Trophoblast cell (in vitro differentiated cells and primary cell): ENCODE data around the gene KCNIP3.

Experiments
- DNase-seq, 2 donors: peaks; one replicate each; pipeline ENCODE4 v3.0.0-alpha.2; 2016
- H2AFZ ChIP-seq: 2 replicates; pipeline ENCODE4 v1.6.1; 2013; ENCODE audit warnings: low read length, moderate library complexity, mild to moderate bottlenecking; ENCODE audit not compliant: insufficient read depth, poor library complexity
- H2AK5ac ChIP-seq: 2 replicates; pipeline ENCODE4 v1.6.1; 2013; ENCODE audit warnings: mild to moderate bottlenecking, low read length
- H2BK120ac ChIP-seq: 2 replicates; pipeline ENCODE4 v1.6.1; 2013; ENCODE audit warnings: low read length, mild to moderate bottlenecking, moderate library complexity; ENCODE audit not compliant: insufficient read depth, poor library complexity
- H2BK12ac ChIP-seq: 2 replicates; pipeline ENCODE4 v1.6.1; 2013; ENCODE audit warnings: mild to moderate bottlenecking, low read length, moderate library complexity
- H2BK5ac ChIP-seq: 2 replicates; pipeline ENCODE4 v1.6.1; 2013; ENCODE audit warnings: low read length, low read depth, moderate library complexity, mild to moderate bottlenecking; ENCODE audit not compliant: poor library complexity
- H3K14ac ChIP-seq: 2 replicates; pipeline ENCODE4 v1.6.1; 2013; ENCODE audit warnings: mild to moderate bottlenecking, low read length
- H3K18ac ChIP-seq: 2 replicates; pipeline ENCODE4 v1.6.1; 2013; ENCODE audit warnings: mild to moderate bottlenecking, low read length
- H3K23ac ChIP-seq: 2 replicates; pipeline ENCODE4 v1.6.1; 2013; ENCODE audit warnings: low read length
- H3K27ac ChIP-seq: 2 replicates; pipeline ENCODE4 v1.5.1; 2013; ENCODE audit warnings: low read depth, mild to moderate bottlenecking, inconsistent platforms, low read length, moderate library complexity
- H3K27me3 ChIP-seq: 2 replicates; pipeline ENCODE4 v1.6.1; 2013; ENCODE audit warnings: inconsistent platforms, mild to moderate bottlenecking, low read length, moderate library complexity; ENCODE audit not compliant: insufficient read depth
- H3K36me3 ChIP-seq, 2 experiments: 1 replicate in 1 of 2; 2 replicates in 1 of 2; pipeline ENCODE4 v1.6.1; 2013; ENCODE audit warnings: low read length in 2 of 2, mild to moderate bottlenecking in 2 of 2, moderate library complexity in 1 of 2; ENCODE audit not compliant: insufficient read depth in 2 of 2, control insufficient read depth in 1 of 2
- H3K4ac ChIP-seq: 2 replicates; pipeline ENCODE4 v1.6.1; 2013; ENCODE audit warnings: low read depth, mild to moderate bottlenecking, low read length, moderate library complexity
- H3K4me1 ChIP-seq, 2 experiments: 1 replicate in 1 of 2; 2 replicates in 1 of 2; pipeline ENCODE4 v1.6.1; 2013; ENCODE audit warnings: low read length in 2 of 2, mild to moderate bottlenecking in 2 of 2, moderate library complexity in 1 of 2; ENCODE audit not compliant: insufficient read depth in 2 of 2, control insufficient read depth in 1 of 2
- H3K4me2 ChIP-seq: 2 replicates; pipeline ENCODE4 v1.6.1; 2013; ENCODE audit warnings: inconsistent platforms, mild to moderate bottlenecking, low read length, moderate library complexity
- H3K4me3 ChIP-seq: 2 replicates; pipeline ENCODE4 v1.5.1; 2013; ENCODE audit warnings: mild to moderate bottlenecking, low read depth, low read length, inconsistent platforms
- H3K79me1 ChIP-seq: one replicate; pipeline ENCODE4 v1.6.1; 2013; ENCODE audit warnings: low read length
- H3K79me2 ChIP-seq: 2 replicates; pipeline ENCODE4 v1.6.1; 2013; ENCODE audit warnings: low read length, mild to moderate bottlenecking; ENCODE audit not compliant: control insufficient read depth, insufficient read depth, poor library complexity
- H3K9ac ChIP-seq: 2 replicates; pipeline ENCODE4 v1.6.1; 2013; ENCODE audit warnings: mild to moderate bottlenecking, low read length
- H3K9me3 ChIP-seq: 2 replicates; pipeline ENCODE4 v1.6.1; 2013; ENCODE audit warnings: low read depth, mild to moderate bottlenecking, control low read depth, inconsistent platforms, low read length; ENCODE audit not compliant: insufficient read depth
- H4K12ac ChIP-seq: 2 replicates; pipeline ENCODE4 v1.6.1; 2013; ENCODE audit warnings: low read depth, mild to moderate bottlenecking, low read length, moderate library complexity
- H4K8ac ChIP-seq: 2 replicates; pipeline ENCODE4 v1.6.1; 2013; ENCODE audit warnings: low read depth, mild to moderate bottlenecking, low read length, moderate library complexity
- H4K91ac ChIP-seq: one replicate; pipeline ENCODE4 v1.6.1; 2013; ENCODE audit warnings: low read depth, mild to moderate bottlenecking, low read length, moderate library complexity
- WGBS: extraction: QIAGEN DNeasy Blood & Tissue Kit; methylation state at CpG from one replicate; pipeline ENCODE4 v1.1.7; 2013; ENCODE audit warnings: missing lambda C conversion rate; ENCODE audit not compliant: insufficient read length, insufficient coverage; ENCODE audit errors: extremely low coverage; 5-methylcytosine and 5-hydroxymethylcytosine counted together

Gene KCNIP3

DNA sequence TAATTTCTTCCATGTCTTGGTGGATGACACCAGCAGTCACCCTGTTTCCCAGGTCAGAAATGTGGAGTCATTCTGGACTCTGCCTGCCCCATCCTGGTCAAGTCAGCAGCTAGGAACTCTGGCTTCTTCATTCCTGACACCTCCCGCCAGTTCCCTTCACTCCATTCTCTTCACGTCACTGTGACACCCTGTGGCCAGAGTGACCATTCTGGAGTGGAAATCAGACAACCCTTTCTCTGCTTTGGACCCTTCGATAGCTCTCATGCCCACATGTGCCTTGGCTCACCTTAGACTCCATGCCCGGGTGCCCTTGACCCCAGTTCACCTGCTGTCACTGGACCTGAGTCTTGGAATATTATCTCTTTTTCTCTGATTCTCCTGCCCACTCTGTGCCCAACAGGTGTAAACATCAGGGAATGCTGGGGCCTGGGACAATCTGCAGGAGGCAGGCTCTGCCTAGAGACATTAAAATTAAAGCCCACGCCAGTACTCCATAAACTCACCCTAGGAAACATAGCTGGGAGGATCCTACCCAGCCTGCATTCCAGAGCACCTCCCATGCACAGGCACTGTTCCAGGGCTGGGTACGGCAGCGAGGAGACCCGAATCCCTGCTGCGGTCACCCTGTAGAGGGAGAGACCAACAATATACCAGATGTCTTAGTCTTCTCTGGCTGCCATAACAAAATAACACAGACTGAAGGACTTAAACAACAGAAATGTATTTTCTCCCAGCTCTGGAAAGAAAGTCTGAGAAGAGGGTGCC, 64.3 kb downstream of the KCNIP3 start:
- H3K9me3 ChIP-seq: peaks cover 6% of the 10 kb centered on the region
- H3K79me2 ChIP-seq: no peaks in the 10 kb centered on the region
- no peak overlapping the region for H3K9ac ChIP-seq
- no peak overlapping the region for H2BK12ac ChIP-seq
- no peak overlapping the region for H3K27ac ChIP-seq
- no peak overlapping the region for H4K91ac ChIP-seq
- no peak overlapping the region for H3K18ac ChIP-seq
- H3K36me3 ChIP-seq: no peaks in the 10 kb centered on the region
- H3K27me3 ChIP-seq: no peaks in the 10 kb centered on the region
- H3K23ac ChIP-seq: no peak overlapping the region
- no peak overlapping the region for H2AFZ ChIP-seq
- H4K8ac ChIP-seq: no peak overlapping the region
- no peak overlapping the region for H3K4me3 ChIP-seq
- no peak overlapping the region for H2BK120ac ChIP-seq
- H3K14ac ChIP-seq: no peak overlapping the region
- no peaks in the 10 kb centered on the region for H3K79me1 ChIP-seq
- H2AK5ac ChIP-seq: no peak overlapping the region
- H3K4ac ChIP-seq: no peak overlapping the region
- no CpG with 5 or more reads among the region's 9 CpGs for WGBS
- no peak overlapping the region for H2BK5ac ChIP-seq
- H4K12ac ChIP-seq: no peak overlapping the region
- H3K4me1 ChIP-seq: no peaks in the 10 kb centered on the region
- H3K4me2 ChIP-seq: no peak overlapping the region
- no peak for DNase-seq

GRCh38 chr2:95362486-95362885, 65.3 kb downstream of the KCNIP3 start:
- Histone ChIP-seq H4K91ac (no peak overlapping the region), H3K4me2 (no peak overlapping the region), H2AK5ac (no peak overlapping the region), H3K27me3 (no peaks in the 10 kb centered on the region), H3K4me3 (no peak overlapping the region), H3K23ac (no peak overlapping the region), H2BK12ac (no peak overlapping the region), H3K36me3 (no peaks in the 10 kb centered on the region), H4K8ac (no peak overlapping the region), H2BK5ac (no peak overlapping the region), H3K9me3 (peaks cover 3% of the 10 kb centered on the region), H3K79me2 (no peaks in the 10 kb centered on the region), H3K27ac (no peak overlapping the region), H3K18ac (no peak overlapping the region), H3K4ac (no peak overlapping the region), H3K14ac (no peak overlapping the region), H2BK120ac (no peak overlapping the region), H3K9ac (no peak overlapping the region), H4K12ac (no peak overlapping the region), H2AFZ (no peak overlapping the region), H3K4me1 (no peaks in the 10 kb centered on the region), H3K79me1 (no peaks in the 10 kb centered on the region)
- no peak for DNase-seq
- no CpG with 5 or more reads among the region's 9 CpGs for WGBS

DNA sequence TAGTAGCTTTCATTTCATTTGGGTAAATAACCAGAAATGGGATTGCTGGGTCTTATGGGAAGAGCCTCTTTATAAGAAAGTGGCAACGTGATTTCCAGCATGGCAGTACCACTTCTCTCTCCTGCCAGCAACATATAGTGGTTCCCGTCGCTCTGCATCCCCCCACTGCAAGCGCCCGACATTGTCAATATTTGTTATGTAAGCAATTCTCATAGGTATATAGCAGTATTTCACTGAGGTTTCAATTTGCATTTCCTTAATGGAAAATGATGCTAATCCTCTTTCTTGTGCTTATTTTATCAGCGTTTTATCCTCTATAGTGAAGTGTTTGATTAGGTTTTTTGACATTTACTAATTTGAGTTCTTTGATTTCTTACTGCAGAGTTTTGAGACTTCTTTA, 69.4 kb downstream of the KCNIP3 start:
- Histone ChIP-seq H3K4me2 (no peak overlapping the region), H4K91ac (no peak overlapping the region)

GRCh38 chr2:95372216-95372829, 75.2 kb downstream of the KCNIP3 start:
- no peak overlapping the region for H3K4me3 ChIP-seq
- no peak overlapping the region for H2AK5ac ChIP-seq
- DNase-seq: no peak
- no peak overlapping the region for H3K23ac ChIP-seq
- H3K36me3 ChIP-seq: no peaks in the 10 kb centered on the region
- H3K4me1 ChIP-seq: no peaks in the 10 kb centered on the region
- no peak overlapping the region for H3K4me2 ChIP-seq
- no peak overlapping the region for H3K14ac ChIP-seq
- no peak overlapping the region for H3K4ac ChIP-seq
- no peak overlapping the region for H4K12ac ChIP-seq
- no peak overlapping the region for H2BK12ac ChIP-seq
- H3K9me3 ChIP-seq: peaks cover 4% of the 10 kb centered on the region
- no peak overlapping the region for H2BK120ac ChIP-seq
- H3K79me1 ChIP-seq: no peaks in the 10 kb centered on the region
- H4K8ac ChIP-seq: no peak overlapping the region
- H2BK5ac ChIP-seq: no peak overlapping the region
- no CpG with 5 or more reads among the region's 8 CpGs for WGBS
- H3K27ac ChIP-seq: no peak overlapping the region
- no peak overlapping the region for H4K91ac ChIP-seq
- no peak overlapping the region for H2AFZ ChIP-seq
- no peaks in the 10 kb centered on the region for H3K27me3 ChIP-seq
- no peak overlapping the region for H3K9ac ChIP-seq
- no peaks in the 10 kb centered on the region for H3K79me2 ChIP-seq
- no peak overlapping the region for H3K18ac ChIP-seq

More for the DNA sequence above, 69.4 kb downstream of the KCNIP3 start:
- H2BK120ac ChIP-seq: no peak overlapping the region
- no peak overlapping the region for H4K12ac ChIP-seq
- no peaks in the 10 kb centered on the region for H3K27me3 ChIP-seq
- H2BK12ac ChIP-seq: no peak overlapping the region
- H3K18ac ChIP-seq: no peak overlapping the region
- no peak overlapping the region for H3K4me3 ChIP-seq
- no peak overlapping the region for H2AK5ac ChIP-seq
- WGBS: no CpG with 5 or more reads among the region's 6 CpGs
- H3K4ac ChIP-seq: no peak overlapping the region
- H3K36me3 ChIP-seq: no peaks in the 10 kb centered on the region
- no peaks in the 10 kb centered on the region for H3K4me1 ChIP-seq
- no peak overlapping the region for H2AFZ ChIP-seq
- peaks cover 2% of the 10 kb centered on the region for H3K9me3 ChIP-seq
- no peak overlapping the region for H3K9ac ChIP-seq
- no peak overlapping the region for H3K23ac ChIP-seq
- H3K14ac ChIP-seq: no peak overlapping the region
- no peak for DNase-seq
- no peak overlapping the region for H3K27ac ChIP-seq
- H3K79me1 ChIP-seq: no peaks in the 10 kb centered on the region
- H4K8ac ChIP-seq: no peak overlapping the region
- H2BK5ac ChIP-seq: no peak overlapping the region
- no peaks in the 10 kb centered on the region for H3K79me2 ChIP-seq
